A549 (cell line): ENCODE results near the gene NXPH4. TPM values are rescaled to one million over a fixed set of nuclear protein-coding genes. Genes with fewer than 3 reads are reported as not detected.

Experiments
- ATAC-seq, 2 experiments: fragments of 200-7000 bp in 1 of 2; fragments of >200 bp in 1 of 2; cut with Nextera tagmentation in 1 of 2; cut with Tn5 transposase in 1 of 2; 3 replicates each; pipeline versions ENCODE4 v1.8.0 to v1.9.1; 2018 to 2020; ENCODE audit warnings: mild to moderate bottlenecking in 1 of 2, moderate library complexity in 1 of 2
- CTCF ChIA-PET: fragments of 300-600 bp; sonication (Branson Sonifier 250); formaldehyde crosslinking; extraction: SDS; loops from one replicate; lab custom pipeline; 2021; ENCODE audit warnings: antibody characterized with exemption, inconsistent platforms; lab: Yijun Ruan, JAX
- POLR2A ChIA-PET: fragments of 350-600 bp; formaldehyde crosslinking; extraction: SDS; loops from one replicate; lab custom pipeline; 2021; ENCODE audit warnings: antibody characterized with exemption, inconsistent platforms; lab: Yijun Ruan, JAX
- DNase-seq, 2 experiments: peaks; one replicate each; pipeline versions ENCODE4 v3.0.0 to v3.0.0-alpha.2; 2011 to 2016; ENCODE audit warnings: low read depth in 1 of 2, low spot score in 1 of 2
- FAIRE-seq: peaks from 2 replicates; lab custom pipeline; 2011; peaks lifted over from hg19 to GRCh38; lab: Jason Lieb, UNC
- H3K27ac ChIP-seq, 2 experiments: fragments of >200 bp; sonication (Bioruptor Twin); formaldehyde crosslinking; 3 replicates each; pipeline ENCODE4 v1.5.1; 2016 to 2017
- H3K4me1 ChIP-seq: fragments of >200 bp; sonication (Bioruptor Twin); formaldehyde crosslinking; 3 replicates; pipeline ENCODE4 v1.6.1; 2016
- H3K4me2 ChIP-seq: fragments of >200 bp; sonication (Bioruptor Twin); formaldehyde crosslinking; 3 replicates; pipeline ENCODE4 v1.6.1; 2016
- H3K4me3 ChIP-seq: fragments of >200 bp; sonication (Bioruptor Twin); formaldehyde crosslinking; 3 replicates; pipeline ENCODE4 v1.5.1; 2016
- H3K9me3 ChIP-seq: fragments of >200 bp; sonication (Bioruptor Twin); formaldehyde crosslinking; 3 replicates; pipeline ENCODE4 v1.6.1; 2016
- CEBPB ChIP-seq, 2 experiments: fragments of >200 bp in 1 of 2; sonication (Bioruptor Twin) in 1 of 2; formaldehyde crosslinking in 1 of 2; IDR thresholded peaks; 2 replicates each; pipeline ENCODE4 v1.6.1; 2012 to 2016
- HOXB13 ChIP-seq: fragments of 250-450 bp; sonication (Bioruptor Pico); IDR thresholded peaks from 2 replicates; pipeline ENCODE4 v1.5.0; 2020; ENCODE audit warnings: low read depth, mild to moderate bottlenecking, moderate library complexity
- HOXB5 ChIP-seq: fragments of 250-450 bp; sonication (Bioruptor Pico); IDR thresholded peaks from 2 replicates; pipeline ENCODE4 v1.5.0; 2020; ENCODE audit warnings: mild to moderate bottlenecking, moderate library complexity
- JUNB ChIP-seq: fragments of >200 bp; sonication (Bioruptor Twin); formaldehyde crosslinking; IDR thresholded peaks from 2 replicates; pipeline ENCODE4 v1.6.1; 2016
- MAZ ChIP-seq: fragments of 150-350 bp; IDR thresholded peaks from 2 replicates; pipeline ENCODE4 v1.6.1; 2014; ENCODE audit warnings: antibody characterized with exemption, low read depth, low read length, borderline replicate concordance
- RCOR1 ChIP-seq: fragments of 150-350 bp; IDR thresholded peaks from 2 replicates; pipeline ENCODE4 v1.6.1; 2014; ENCODE audit warnings: antibody characterized with exemption, low read length, low read depth
- RFX5 ChIP-seq: fragments of 450-650 bp; IDR thresholded peaks from 2 replicates; pipeline ENCODE4 v1.7.1; 2014; ENCODE audit warnings: antibody characterized with exemption, mild to moderate bottlenecking, moderate library complexity
- SREBF2 ChIP-seq: fragments of 450-650 bp; IDR thresholded peaks from 2 replicates; pipeline ENCODE4 v1.6.1; 2014; ENCODE audit warnings: mild to moderate bottlenecking, moderate library complexity
- TFCP2L1 ChIP-seq: fragments of 250-450 bp; sonication (Bioruptor Pico); IDR thresholded peaks from 2 replicates; pipeline ENCODE4 v1.5.0; 2021; ENCODE audit warnings: mild to moderate bottlenecking
- WGBS: methylation state at CpG from one replicate; pipeline ENCODE4 v1.1.6; 2017; ENCODE audit errors: missing lambda C conversion rate; 5-methylcytosine and 5-hydroxymethylcytosine counted together
- polyA plus RNA-seq, 4 experiments: library from polyadenylated mRNA; depleted of rRNA in 3 of 4; stranded (reverse); fragments of >200 nt; fragmentation: RNase III in 1 of 4; extraction: RNeasy Plus Mini Kit Qiagen cat#74134 plus additional on column Dnase treatment in 1 of 4; gene quantifications; 2 replicates in 3 of 4; 3 replicates in 1 of 4; pipeline ENCODE4 v1.2.3, GENCODE V29; 2011 to 2017
- TF ChIP-seq, protein P1 (sequence below): fragments of >200 bp; sonication (Bioruptor Twin); formaldehyde crosslinking; IDR thresholded peaks from 3 replicates; pipeline ENCODE4 v1.5.1; 2016
- TF ChIP-seq, protein P2 (sequence below): IDR thresholded peaks from 2 replicates; pipeline ENCODE4 v1.6.1; 2012
- TF ChIP-seq, protein P3 (sequence below): fragments of 250-450 bp; sonication (Bioruptor Pico); IDR thresholded peaks from 2 replicates; pipeline ENCODE4 v1.5.0; 2020; ENCODE audit warnings: low read depth, mild to moderate bottlenecking, moderate library complexity
- TF ChIP-seq, protein P4 (sequence below): fragments of 250-450 bp; sonication (Bioruptor Pico); IDR thresholded peaks from 2 replicates; pipeline ENCODE4 v1.5.0; 2021; ENCODE audit warnings: mild to moderate bottlenecking, moderate library complexity, borderline replicate concordance

NXPH4 gene
- polyA plus RNA-seq, 2 of the 4 experiments (the other 2 are of a cell fraction): 0.52 to 3.5 TPM

DNA sequence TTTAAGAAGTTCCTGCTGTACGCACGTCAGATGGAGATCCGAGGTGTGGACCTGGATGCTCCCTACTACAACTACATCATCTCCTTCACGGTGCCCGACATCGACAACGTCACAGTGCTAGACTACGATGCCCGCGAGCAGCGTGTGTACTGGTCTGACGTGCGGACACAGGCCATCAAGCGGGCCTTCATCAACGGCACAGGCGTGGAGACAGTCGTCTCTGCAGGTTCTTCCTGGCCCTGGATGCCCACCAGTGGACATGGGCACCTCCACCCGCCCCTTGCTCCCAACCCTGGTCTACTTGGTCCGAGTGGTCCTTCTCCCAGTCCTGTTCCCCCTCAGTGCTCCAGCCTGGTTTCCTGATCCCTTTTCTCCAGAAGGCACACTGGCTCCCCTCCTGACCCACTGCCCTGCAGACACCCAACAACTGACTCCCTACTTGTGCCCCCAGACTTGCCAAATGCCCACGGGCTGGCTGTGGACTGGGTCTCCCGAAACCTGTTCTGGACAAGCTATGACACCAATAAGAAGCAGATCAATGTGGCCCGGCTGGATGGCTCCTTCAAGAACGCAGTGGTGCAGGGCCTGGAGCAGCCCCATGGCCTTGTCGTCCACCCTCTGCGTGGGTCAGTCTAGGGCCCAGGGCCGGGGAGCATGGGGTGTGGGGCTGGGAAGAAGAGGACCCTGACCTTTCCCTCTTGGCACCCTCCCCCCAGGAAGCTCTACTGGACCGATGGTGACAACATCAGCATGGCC lies 37.1 kb upstream of the NXPH4 start (continued):
- TF ChIP-seq, protein P1, sequence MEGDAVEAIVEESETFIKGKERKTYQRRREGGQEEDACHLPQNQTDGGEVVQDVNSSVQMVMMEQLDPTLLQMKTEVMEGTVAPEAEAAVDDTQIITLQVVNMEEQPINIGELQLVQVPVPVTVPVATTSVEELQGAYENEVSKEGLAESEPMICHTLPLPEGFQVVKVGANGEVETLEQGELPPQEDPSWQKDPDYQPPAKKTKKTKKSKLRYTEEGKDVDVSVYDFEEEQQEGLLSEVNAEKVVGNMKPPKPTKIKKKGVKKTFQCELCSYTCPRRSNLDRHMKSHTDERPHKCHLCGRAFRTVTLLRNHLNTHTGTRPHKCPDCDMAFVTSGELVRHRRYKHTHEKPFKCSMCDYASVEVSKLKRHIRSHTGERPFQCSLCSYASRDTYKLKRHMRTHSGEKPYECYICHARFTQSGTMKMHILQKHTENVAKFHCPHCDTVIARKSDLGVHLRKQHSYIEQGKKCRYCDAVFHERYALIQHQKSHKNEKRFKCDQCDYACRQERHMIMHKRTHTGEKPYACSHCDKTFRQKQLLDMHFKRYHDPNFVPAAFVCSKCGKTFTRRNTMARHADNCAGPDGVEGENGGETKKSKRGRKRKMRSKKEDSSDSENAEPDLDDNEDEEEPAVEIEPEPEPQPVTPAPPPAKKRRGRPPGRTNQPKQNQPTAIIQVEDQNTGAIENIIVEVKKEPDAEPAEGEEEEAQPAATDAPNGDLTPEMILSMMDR: no peak
- TF ChIP-seq, protein P2, sequence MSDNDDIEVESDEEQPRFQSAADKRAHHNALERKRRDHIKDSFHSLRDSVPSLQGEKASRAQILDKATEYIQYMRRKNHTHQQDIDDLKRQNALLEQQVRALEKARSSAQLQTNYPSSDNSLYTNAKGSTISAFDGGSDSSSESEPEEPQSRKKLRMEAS: no peak
- TF ChIP-seq RCOR1 (no peak), JUNB (no peak), RFX5 (no peak), HOXB5 (no peak), HOXB13 (CRISPR knock-in tag) (no peak)
- TF ChIP-seq, protein P3, sequence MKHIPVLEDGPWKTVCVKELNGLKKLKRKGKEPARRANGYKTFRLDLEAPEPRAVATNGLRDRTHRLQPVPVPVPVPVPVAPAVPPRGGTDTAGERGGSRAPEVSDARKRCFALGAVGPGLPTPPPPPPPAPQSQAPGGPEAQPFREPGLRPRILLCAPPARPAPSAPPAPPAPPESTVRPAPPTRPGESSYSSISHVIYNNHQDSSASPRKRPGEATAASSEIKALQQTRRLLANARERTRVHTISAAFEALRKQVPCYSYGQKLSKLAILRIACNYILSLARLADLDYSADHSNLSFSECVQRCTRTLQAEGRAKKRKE (CRISPR knock-in tag): no peak

DNA sequence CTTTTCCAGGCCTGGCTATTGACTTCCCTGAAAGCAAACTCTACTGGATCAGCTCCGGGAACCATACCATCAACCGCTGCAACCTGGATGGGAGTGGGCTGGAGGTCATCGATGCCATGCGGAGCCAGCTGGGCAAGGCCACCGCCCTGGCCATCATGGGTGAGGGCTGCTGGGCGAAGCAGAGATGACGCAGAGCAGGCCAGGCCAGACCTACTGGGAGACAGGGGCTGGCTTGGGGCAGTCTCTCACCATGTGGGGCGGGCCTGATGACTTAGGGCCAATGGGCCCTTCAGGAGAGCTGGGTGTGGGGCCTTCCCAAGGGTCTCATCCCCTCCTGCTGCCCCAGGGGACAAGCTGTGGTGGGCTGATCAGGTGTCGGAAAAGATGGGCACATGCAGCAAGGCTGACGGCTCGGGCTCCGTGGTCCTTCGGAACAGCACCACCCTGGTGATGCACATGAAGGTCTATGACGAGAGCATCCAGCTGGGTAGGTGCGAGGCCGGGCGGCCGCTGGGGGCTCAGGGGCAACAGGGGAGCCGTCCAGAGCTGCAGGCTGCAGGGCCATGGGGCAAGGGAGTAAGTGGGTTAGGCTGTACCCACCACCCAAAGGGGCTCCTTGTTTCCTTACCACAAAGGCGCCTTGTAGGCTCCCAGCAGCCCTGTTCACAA lies 36.1 kb upstream of the NXPH4 start:
- ChIA-PET CTCF (interaction anchor here (0.7 to 27.5 kb wide), 14 partner anchors 5 to 120 kb away, joined by 3 to 1152 read pairs (median 10); partner anchors contain the start of genes LRP1, NAB2 and STAT6), POLR2A (no interaction called here)
- ATAC-seq: no peak
- TF ChIP-seq MAZ (no peak), TFCP2L1 (CRISPR knock-in tag) (no peak), SREBF2 (no peak), CEBPB (IDR thresholded peaks at IDR 0.05) (no peak)
- TF ChIP-seq, protein P4, sequence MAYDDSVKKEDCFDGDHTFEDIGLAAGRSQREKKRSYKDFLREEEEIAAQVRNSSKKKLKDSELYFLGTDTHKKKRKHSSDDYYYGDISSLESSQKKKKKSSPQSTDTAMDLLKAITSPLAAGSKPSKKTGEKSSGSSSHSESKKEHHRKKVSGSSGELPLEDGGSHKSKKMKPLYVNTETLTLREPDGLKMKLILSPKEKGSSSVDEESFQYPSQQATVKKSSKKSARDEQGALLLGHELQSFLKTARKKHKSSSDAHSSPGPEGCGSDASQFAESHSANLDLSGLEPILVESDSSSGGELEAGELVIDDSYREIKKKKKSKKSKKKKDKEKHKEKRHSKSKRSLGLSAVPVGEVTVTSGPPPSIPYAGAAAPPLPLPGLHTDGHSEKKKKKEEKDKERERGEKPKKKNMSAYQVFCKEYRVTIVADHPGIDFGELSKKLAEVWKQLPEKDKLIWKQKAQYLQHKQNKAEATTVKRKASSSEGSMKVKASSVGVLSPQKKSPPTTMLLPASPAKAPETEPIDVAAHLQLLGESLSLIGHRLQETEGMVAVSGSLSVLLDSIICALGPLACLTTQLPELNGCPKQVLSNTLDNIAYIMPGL (CRISPR knock-in tag): no peak
- no peak for DNase-seq
- H3K27ac ChIP-seq: no peak overlapping the region
- peaks cover 16% of the 10 kb centered on the region; the same call in 2 of the 3 replicates for H3K4me1 ChIP-seq
- FAIRE-seq: no peak
- no peaks in the 10 kb centered on the region for H3K9me3 ChIP-seq
- H3K4me2 ChIP-seq: no peak overlapping the region
- no peak overlapping the region for H3K4me3 ChIP-seq
- WGBS: 91% methylated on average over 14 of the region's 20 CpGs

DNA sequence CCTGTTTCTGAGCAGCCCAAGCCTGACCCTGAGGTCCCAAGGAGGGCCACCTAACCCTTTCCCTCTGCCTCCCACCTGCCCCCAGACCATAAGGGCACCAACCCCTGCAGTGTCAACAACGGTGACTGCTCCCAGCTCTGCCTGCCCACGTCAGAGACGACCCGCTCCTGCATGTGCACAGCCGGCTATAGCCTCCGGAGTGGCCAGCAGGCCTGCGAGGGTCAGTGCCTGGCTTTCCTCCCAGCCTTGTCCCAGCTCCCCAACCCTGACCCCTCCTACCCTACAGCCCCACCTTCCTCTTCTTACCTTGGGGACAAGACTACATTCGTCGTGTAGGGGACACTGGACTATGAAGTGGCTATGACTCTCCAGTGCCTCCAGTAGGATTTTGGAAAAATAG lies 35.5 kb upstream of the NXPH4 start:
- DNase-seq: no peak
- Histone ChIP-seq H3K4me3 (no peak overlapping the region), H3K9me3 (no peaks in the 10 kb centered on the region), H3K27ac (no peak overlapping the region), H3K4me2 (no peak overlapping the region), H3K4me1 (peaks cover 10% of the 10 kb centered on the region; the same call in 2 of the 3 replicates)
- WGBS: 87% methylated on average over 9 of the region's 9 CpGs
- ATAC-seq: no peak
- TF ChIP-seq CEBPB (IDR thresholded peaks at IDR 0.05): no peak
- ChIA-PET CTCF (interaction anchor here (0.7 to 27.5 kb wide), 16 partner anchors 5 to 120 kb away, joined by 3 to 1152 read pairs (median 10); partner anchors contain the start of genes LRP1, NAB2 and STAT6), POLR2A (no interaction called here)
- FAIRE-seq: no peak
